AG10803 (cell line): ENCODE results near the gene STX10.

Experiments used
- DNase-seq: peaks from one replicate; pipeline ENCODE4 v3.0.0; 2010; ENCODE audit warnings: low read depth
- H3K4me3 ChIP-seq: 2 replicates; pipeline ENCODE4 v1.5.1; 2011; ENCODE audit warnings: mild to moderate bottlenecking, low read length, control low read depth
- TF ChIP-seq, protein P1 (sequence below): conservative IDR thresholded peaks from 2 replicates; pipeline ENCODE4 v1.5.1; 2011; ENCODE audit warnings: mild to moderate bottlenecking, low read length, control low read depth, inconsistent platforms

Gene STX10

DNA sequence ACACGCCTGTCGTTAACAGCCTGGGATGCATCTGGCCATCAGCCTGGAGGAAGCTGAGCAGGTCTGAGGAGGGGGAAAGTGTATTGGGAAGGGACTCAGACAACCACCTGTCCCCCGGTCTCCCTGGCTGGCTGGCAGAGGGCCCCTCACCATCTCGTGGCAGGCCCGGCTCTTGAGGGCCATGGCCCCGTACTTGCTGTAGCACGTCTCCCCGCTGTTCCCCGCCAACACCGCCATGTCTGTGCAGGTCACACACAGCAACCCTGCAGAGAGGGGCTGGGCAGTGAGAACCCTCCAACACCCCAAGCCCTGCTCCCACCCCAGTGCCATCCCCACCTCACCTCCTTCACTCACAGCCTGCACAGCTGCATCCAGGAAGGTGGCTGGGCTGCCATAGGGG, 37.6 kb downstream of the STX10 start:
- H3K4me3 ChIP-seq: no peak overlapping the region
- no peak for DNase-seq
- TF ChIP-seq, protein P1, sequence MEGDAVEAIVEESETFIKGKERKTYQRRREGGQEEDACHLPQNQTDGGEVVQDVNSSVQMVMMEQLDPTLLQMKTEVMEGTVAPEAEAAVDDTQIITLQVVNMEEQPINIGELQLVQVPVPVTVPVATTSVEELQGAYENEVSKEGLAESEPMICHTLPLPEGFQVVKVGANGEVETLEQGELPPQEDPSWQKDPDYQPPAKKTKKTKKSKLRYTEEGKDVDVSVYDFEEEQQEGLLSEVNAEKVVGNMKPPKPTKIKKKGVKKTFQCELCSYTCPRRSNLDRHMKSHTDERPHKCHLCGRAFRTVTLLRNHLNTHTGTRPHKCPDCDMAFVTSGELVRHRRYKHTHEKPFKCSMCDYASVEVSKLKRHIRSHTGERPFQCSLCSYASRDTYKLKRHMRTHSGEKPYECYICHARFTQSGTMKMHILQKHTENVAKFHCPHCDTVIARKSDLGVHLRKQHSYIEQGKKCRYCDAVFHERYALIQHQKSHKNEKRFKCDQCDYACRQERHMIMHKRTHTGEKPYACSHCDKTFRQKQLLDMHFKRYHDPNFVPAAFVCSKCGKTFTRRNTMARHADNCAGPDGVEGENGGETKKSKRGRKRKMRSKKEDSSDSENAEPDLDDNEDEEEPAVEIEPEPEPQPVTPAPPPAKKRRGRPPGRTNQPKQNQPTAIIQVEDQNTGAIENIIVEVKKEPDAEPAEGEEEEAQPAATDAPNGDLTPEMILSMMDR: no peak

DNA sequence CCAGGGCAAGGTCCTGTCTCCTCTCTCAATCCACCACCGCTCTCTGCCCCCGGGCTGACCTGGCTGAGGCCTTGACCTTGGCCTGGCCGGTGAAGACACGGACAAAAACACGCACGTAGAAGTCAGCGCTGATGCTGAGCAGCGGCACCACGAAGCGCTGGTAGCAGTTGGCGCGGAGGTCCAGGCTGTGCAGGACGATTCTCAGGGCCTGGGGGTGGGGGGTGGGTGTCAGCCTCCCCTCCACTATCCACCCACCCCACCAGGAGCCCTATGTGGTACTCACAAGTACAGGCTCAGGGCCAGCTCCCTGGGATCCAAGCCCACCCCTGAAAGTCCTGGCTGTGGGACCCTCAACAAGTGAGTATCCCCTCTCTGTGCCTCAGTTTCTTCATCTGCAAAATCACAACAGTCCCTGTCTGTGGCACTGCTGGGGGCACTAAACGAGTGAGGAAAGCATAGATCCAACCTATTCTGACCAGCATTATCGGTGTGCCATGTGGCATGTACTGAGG, 40.0 kb downstream of the STX10 start:
- H3K4me3 ChIP-seq: no peak overlapping the region
- TF ChIP-seq, protein P1: no peak
- no peak for DNase-seq

DNA sequence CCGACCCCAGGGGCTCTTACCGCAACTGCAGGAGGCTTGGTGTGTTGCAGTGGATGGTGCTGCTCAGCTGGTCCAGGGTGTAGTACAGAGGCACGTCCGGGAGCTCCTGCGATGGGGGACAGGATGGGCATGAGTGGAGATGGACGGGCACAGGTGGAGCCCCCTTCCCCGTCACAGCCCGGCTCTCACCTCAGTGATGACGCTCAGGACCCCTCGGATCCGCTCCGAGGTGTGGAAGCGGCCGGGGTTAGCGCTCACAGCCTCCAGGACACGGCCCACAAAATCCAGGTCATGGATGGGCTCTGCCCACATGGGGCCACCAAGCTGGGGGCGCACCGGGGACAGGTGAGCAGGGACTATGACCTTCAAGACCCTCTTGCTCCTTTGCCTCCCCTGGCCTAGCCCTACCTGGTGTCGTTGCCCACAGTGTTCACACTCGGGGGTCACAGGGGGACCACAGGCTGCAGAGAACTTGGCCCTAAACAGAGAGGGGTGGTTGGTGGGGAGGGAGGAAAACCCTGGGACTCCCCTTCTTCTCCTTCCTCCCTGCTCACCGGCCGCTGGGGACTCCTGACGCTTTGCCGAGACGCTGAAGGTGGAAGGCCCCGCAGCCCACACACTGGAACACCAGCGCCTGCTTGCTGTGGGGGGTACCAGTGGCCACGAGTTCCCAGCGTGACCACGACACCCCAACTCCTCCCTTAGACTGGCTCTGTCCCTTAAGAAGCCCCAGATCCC, 40.6 kb downstream of the STX10 start:
- TF ChIP-seq, protein P1: no peak
- H3K4me3 ChIP-seq: no peak overlapping the region
- DNase-seq: no peak

DNA sequence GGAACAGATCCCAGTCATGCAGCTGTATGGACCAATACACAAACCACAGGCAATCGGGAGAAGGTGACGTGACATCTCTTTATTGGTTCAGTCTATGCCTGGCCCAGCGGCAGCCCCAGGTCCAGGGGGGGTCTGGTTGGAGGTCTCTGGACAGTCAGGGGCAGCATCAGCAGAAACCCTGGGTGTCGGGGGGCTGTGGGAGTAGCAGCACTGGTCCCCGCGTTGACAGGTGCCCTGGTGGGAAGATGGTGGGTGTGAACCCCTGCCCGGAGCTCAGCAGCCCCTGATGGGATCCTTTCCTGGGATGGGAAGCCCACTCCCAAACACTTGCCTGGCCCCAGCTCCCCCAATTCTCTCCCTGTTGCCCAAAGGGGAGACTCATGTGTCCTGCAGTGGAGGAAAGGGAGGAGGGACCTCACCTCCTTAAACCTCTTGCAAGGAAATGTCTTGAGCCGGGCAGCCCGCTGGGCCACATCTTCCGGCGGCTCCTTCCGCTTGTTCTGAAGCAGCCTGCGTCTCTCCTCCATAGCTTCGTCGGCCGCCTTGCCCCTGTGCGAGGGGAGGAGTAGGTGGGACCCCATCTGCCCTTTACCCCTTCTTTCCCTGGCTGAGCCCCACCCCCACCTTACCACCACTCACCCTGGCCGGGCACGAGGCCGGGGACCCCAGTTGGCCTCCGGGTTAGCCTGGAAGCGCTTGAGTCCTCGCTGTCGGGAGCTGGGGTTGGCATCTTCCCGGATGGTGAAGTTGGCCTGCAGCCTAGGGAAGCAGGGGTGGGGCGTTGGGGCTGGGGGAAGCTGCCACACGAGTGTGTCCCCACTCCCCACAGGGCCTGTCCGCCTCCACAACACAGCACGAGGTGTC, 45.1 kb downstream of the STX10 start:
- no peak for DNase-seq
- H3K4me3 ChIP-seq: no peak overlapping the region
- TF ChIP-seq, protein P1: no peak; the same call in 1 of the 2 replicates

DNA sequence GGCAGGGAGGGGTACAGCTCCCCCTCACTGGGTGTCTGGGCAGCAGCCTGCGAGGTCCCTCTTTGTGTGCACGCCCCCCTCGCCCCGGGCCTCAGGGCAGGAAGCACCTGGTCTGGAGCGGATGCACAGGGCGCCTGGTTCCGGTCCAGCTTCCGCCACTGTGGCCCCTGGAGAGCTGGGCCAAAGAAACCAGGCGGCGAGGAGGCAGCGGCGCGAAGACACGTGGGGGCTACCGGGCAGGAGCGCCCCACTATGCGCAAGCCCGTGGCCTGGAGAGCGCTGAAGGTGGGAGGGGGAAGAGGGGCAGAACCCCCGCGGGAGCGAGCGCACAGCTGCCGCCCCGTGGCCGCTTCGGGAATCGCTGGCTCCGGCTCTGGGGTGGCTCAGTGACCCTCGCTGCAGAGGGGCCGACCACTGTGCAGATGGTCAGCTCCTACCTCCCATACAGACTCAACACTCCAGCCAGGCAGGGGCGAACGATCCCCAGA, 45.8 kb downstream of the STX10 start:
- TF ChIP-seq, protein P1: peak; percentile 57
- no peak overlapping the region for H3K4me3 ChIP-seq
- DNase-seq: no peak

DNA sequence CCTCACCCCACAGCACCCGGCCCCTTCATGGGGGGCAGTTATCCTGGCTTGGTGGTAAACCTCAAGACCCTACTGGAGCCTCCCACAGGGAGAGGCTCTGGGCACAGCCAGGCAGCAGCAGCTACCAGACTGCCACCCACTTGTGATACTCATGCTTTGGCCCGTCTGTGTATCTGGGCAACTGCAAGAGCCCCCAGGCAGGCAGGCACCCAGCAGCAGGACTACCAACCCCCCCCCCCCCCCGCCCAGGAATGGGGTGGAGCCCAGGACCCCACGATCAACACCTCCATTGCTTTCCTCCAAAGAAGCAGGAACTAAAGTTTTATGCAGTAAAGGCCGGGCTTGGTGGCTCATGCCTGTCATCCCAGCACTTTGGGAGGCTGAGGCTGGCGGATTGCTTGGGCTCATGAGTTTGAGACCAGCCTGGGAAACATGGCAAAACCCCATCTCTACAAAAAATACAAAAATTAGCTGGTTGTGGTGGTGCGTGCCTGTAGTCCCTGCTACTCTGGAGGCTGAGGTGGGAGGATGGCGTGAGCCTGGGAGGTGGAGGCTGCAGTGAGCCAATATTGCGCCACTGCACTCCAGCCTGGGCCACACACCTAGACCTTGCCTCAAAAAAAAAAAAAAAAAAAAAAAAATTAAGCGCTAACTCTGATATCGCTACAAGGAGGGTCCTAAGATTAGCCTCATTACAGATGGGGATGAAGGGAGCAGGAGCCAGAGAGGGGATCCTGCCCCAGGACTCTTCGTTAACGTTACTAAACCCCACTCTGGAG, 46.4 kb downstream of the STX10 start:
- no peak overlapping the region for H3K4me3 ChIP-seq
- no peak for DNase-seq
- TF ChIP-seq, protein P1: no peak
